Adrenal gland (tissue), 12 donors: ENCODE results near the gene OSBPL10. TPM values are rescaled to one million over a fixed set of nuclear protein-coding genes. Genes with fewer than 3 reads are reported as not detected.

Experiments used
- DNase-seq, 7 donors: peaks; one replicate each; pipeline ENCODE4 v3.0.0-alpha.2; 2019 to 2020
- H3K27ac ChIP-seq, 5 donors: fragments of 200-600 bp; sonication (generic) in 4 of 5; 1 replicate in 3 of 5; 2 replicates in 2 of 5; pipeline versions ENCODE4 v1.5.1 to v1.8.0; 2016 to 2020; ENCODE audit warnings: mild to moderate bottlenecking in 1 of 5
- H3K27me3 ChIP-seq: fragments of 200-600 bp; 2 replicates; pipeline ENCODE4 v1.8.0; 2021
- H3K36me3 ChIP-seq, 2 donors: fragments of 200-600 bp; replicated peaks in 1 of 2; 1 replicate in 1 of 2; 2 replicates in 1 of 2; pipeline versions ENCODE4 v1.5.1 to v1.8.0; 2018 to 2022
- H3K4me1 ChIP-seq, 2 donors: fragments of 200-600 bp; replicated peaks in 1 of 2; 1 replicate in 1 of 2; 2 replicates in 1 of 2; pipeline versions ENCODE4 v1.5.1 to v1.8.0; 2018 to 2021
- H3K4me3 ChIP-seq, 4 donors: fragments of 200-600 bp; sonication (generic) in 3 of 4; one replicate each; pipeline ENCODE4 v1.5.1; 2016 to 2018
- H3K9me3 ChIP-seq, 3 donors: fragments of 200-600 bp; sonication (generic) in 1 of 3; replicated peaks in 1 of 3; 1 replicate in 2 of 3; 2 replicates in 1 of 3; pipeline versions ENCODE4 v1.5.1 to v1.8.0; 2016 to 2021
- POLR2A ChIP-seq, 2 donors: fragments of 450-650 bp; IDR thresholded peaks; one replicate each; pipeline ENCODE4 v1.6.1; 2017; ENCODE audit warnings: antibody characterized with exemption in 2 of 2, mild to moderate bottlenecking in 2 of 2, moderate library complexity in 1 of 2
- WGBS, 4 donors: extraction: QIAGEN DNeasy Blood & Tissue Kit in 2 of 4; methylation state at CpG; one replicate each; pipeline versions ENCODE4 v1.1.5 to v1.1.7; 2013 to 2017; 5-methylcytosine and 5-hydroxymethylcytosine counted together
- intact Hi-C, 2 donors: fragments of 100-400 bp; cut with DNase I; formaldehyde crosslinking; loops; one replicate each; pipeline versions ENCODE4 v1.14.1 to v1.15.0; 2022 to 2023
- polyA plus RNA-seq, 3 donors: library from polyadenylated mRNA; stranded (reverse); fragments of 200-250 nt in 2 of 3; fragments of 350-450 nt in 1 of 3; fragmentation: Illumina TruSeq in 1 of 3; extraction: RNeasy Lipid Tissue Mini Kit (QIAGEN cat#74804) in 1 of 3; gene quantifications; one replicate each; pipeline ENCODE4 v1.2.3, GENCODE V29; 2013 to 2014
- total RNA-seq, 9 donors: library from RNA; depleted of rRNA in 4 of 9; stranded (reverse); fragments of >200 nt in 4 of 9; fragments of 120-200 nt in 1 of 9; fragmentation: NEBNext Ultra II Directional in 1 of 9; extraction: Animal tissue kit (Norgen Biotek cat#: 25700) in 1 of 9; gene quantifications; one replicate each; pipeline versions ENCODE4 v1.1.0 to v1.2.4, GENCODE V29; 2013 to 2023
- TF ChIP-seq, protein P1 (sequence below), 6 experiments: fragments of 450-650 bp in 4 of 6; fragments of 200-600 bp in 2 of 6; sonication (generic) in 1 of 6; IDR thresholded peaks; 1 replicate in 5 of 6; 2 replicates in 1 of 6; pipeline versions ENCODE4 v1.5.1 to v1.8.0; 2016 to 2021; ENCODE audit warnings: antibody characterized with exemption in 6 of 6, mild to moderate bottlenecking in 2 of 6, moderate library complexity in 1 of 6
- donor health status: healthy with polysubstance abuse.
- donor health status: Bipolar disorder and iron deficiency.
- donor health status: DM: yes; HTN: yes; CAD: no.
- donor health status: DM: no; HTN: no; CAD: no.
- donor health status: DM: no; HTN: no; CAD: no.
- donor health status: DM: yes; HTN: yes; CAD: no.

Gene OSBPL10
- total and polyA plus RNA-seq, 12 donors = 2.0 to 55.6 (median 9.4) TPM

DNA sequence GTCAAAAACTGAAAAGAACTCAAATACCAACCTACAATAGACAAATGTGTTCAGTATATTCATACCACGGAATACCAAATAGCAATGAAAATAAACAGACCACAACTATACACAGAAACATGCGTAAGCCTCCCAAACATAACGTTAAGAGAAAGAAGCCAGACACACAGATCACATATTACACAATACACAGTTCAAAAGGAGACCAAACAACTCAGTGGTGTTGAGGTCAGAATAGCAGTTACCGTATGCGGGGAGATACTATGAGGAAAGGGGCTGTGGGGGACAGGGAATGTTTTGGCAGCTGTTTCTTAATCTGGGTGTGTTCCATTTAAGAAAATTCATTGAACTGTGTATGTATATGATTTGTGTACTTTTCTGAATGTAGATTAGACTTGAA is 6.6 kb downstream of the OSBPL10 start:
- DNase-seq = no peak
- 83 to 90% (median 86%) methylated on average over 5 of the region's 5 CpGs for WGBS, 4 donors
- Histone ChIP-seq H3K9me3 (no peaks in the 10 kb centered on the region), H3K27me3 (no peaks in the 10 kb centered on the region), H3K4me3 (no peak overlapping the region), H3K27ac (no peak overlapping the region), H3K36me3 (no peaks in the 10 kb centered on the region), H3K4me1 (peaks cover 0 to 2% of the 10 kb centered on the region in 2 donors)
- intact Hi-C loops = no loop called here
- TF ChIP-seq, protein P1, sequence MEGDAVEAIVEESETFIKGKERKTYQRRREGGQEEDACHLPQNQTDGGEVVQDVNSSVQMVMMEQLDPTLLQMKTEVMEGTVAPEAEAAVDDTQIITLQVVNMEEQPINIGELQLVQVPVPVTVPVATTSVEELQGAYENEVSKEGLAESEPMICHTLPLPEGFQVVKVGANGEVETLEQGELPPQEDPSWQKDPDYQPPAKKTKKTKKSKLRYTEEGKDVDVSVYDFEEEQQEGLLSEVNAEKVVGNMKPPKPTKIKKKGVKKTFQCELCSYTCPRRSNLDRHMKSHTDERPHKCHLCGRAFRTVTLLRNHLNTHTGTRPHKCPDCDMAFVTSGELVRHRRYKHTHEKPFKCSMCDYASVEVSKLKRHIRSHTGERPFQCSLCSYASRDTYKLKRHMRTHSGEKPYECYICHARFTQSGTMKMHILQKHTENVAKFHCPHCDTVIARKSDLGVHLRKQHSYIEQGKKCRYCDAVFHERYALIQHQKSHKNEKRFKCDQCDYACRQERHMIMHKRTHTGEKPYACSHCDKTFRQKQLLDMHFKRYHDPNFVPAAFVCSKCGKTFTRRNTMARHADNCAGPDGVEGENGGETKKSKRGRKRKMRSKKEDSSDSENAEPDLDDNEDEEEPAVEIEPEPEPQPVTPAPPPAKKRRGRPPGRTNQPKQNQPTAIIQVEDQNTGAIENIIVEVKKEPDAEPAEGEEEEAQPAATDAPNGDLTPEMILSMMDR (IDR thresholded peaks at IDR 0.05) = no peak
- no peak for TF ChIP-seq POLR2A (IDR thresholded peaks at IDR 0.05)

DNA sequence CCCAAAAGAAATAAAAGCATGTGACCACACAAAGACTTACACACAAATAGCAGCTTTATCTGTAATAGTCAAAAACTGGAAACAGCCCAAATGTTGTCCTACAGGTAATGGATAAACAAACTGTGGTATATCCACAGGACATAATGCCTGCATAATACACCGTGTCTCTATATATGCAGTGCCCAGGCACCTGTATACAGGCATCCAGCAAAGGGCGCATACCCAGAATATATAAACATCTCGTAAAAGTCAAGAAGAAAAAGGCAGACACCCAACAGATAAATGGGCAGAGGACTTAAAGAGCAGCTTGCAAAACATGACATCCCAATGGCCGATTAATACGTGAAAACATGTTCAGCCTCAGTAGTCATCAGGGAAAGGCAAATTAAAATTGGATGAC is 7.2 kb downstream of the OSBPL10 start:
- H3K27me3 ChIP-seq = no peaks in the 10 kb centered on the region
- intact Hi-C loops = no loop called here
- 95 to 97% (median 96%) methylated on average over 5 of the region's 5 CpGs for WGBS, 4 donors
- H3K4me1 ChIP-seq = peaks cover 0 to 2% of the 10 kb centered on the region in 2 donors
- no peak for TF ChIP-seq POLR2A (IDR thresholded peaks at IDR 0.05)
- TF ChIP-seq, protein P1 (IDR thresholded peaks at IDR 0.05) = no peak
- no peak for DNase-seq
- H3K4me3 ChIP-seq = no peak overlapping the region
- no peak overlapping the region for H3K27ac ChIP-seq
- H3K36me3 ChIP-seq = no peaks in the 10 kb centered on the region
- H3K9me3 ChIP-seq = no peaks in the 10 kb centered on the region

DNA sequence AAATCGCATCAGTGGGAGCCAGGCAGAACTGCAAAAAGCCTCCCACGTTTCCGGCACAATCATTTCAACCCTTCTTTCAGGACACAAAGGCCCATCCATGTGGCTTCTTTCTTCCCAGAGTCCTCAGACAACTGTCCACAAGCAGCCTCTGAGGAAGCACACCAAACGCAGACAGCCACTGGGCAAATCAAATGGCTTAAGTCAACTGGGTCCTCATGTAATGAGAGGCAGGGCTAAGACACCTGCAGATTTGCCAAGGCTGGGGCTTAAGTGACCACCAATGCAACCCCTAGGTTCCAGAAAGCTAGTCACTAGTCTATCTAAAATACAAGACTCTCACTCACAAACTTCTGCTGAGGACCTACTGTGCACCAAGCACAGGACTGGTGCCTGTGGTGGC is 8.0 kb downstream of the OSBPL10 start:
- Histone ChIP-seq H3K9me3 (no peaks in the 10 kb centered on the region), H3K36me3 (no peaks in the 10 kb centered on the region), H3K4me1 (peaks cover 0 to 8% of the 10 kb centered on the region in 2 donors), H3K27me3 (no peaks in the 10 kb centered on the region), H3K4me3 (no peak overlapping the region), H3K27ac (peak overlapping the region in 1 of 5 donors; percentile 16)
- intact Hi-C loops = no loop called here
- WGBS, 4 donors = 57 to 82% (median 75%) methylated on average over 4 of the region's 4 CpGs
- TF ChIP-seq, protein P1 (IDR thresholded peaks at IDR 0.05) = no peak
- no peak for TF ChIP-seq POLR2A (IDR thresholded peaks at IDR 0.05)
- no peak for DNase-seq

DNA sequence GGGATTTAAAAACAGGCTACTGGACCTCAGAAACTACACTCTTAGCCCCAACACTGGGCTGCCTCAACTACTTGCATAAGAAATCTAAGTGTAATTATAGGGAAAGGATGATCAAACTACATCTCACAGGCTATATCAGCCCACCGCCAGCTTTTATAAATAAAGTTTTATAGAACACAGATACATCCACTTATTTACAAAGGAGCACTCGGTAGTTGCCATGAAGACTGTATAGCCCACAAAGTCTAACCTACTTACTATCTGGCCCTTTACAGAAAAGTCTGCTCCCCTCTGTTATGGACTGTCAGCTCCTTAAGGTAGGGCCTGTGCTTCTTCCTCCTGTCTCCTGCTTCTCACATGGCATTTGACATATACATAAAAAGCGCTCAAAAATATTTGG is 9.5 kb downstream of the OSBPL10 start:
- DNase-seq = no peak

More for the DNA sequence above, 9.5 kb downstream of the OSBPL10 start:
- Histone ChIP-seq H3K36me3 (no peaks in the 10 kb centered on the region), H3K27me3 (no peaks in the 10 kb centered on the region), H3K4me3 (no peak overlapping the region), H3K4me1 (peaks cover 0 to 19% of the 10 kb centered on the region in 2 donors), H3K27ac (no peak overlapping the region), H3K9me3 (no peaks in the 10 kb centered on the region)
- TF ChIP-seq, protein P1 (IDR thresholded peaks at IDR 0.05) = no peak
- no peak for TF ChIP-seq POLR2A (IDR thresholded peaks at IDR 0.05)
- 95 to 98% (median 98%) methylated on average over 3 of the region's 3 CpGs for WGBS, 4 donors
- intact Hi-C loops = no loop called here
